WTC11 (cell line): ENCODE results near the gene MGAT3. TPM values are rescaled to one million over a fixed set of nuclear protein-coding genes. Genes with fewer than 3 reads are reported as not detected.

Experiments used
- ATAC-seq: fragments of 200-7000 bp; cut with Tn5 transposase; 2 replicates; pipeline ENCODE4 v1.10.0; 2021; ENCODE audit warnings: mild to moderate bottlenecking, moderate library complexity
- CTCF ChIA-PET: fragments of 300-600 bp; sonication (Branson Sonifier 250); formaldehyde crosslinking; loops from one replicate; lab custom pipeline; 2021; ENCODE audit warnings: antibody characterized with exemption; lab: Charles Lee
- POLR2A ChIA-PET: fragments of 350-600 bp; sonication (Branson Sonifier 250); formaldehyde crosslinking; loops from one replicate; lab custom pipeline; 2021; ENCODE audit warnings: antibody characterized with exemption; lab: Charles Lee
- DNase-seq: peaks from one replicate; pipeline ENCODE4 v3.0.0; 2021; ENCODE audit warnings: low spot score
- H3K27ac Mint-ChIP-seq: 2 replicates; pipeline ENCODE4 v1.8.0; 2021; ENCODE audit warnings: mixed read lengths
- H3K27me3 Mint-ChIP-seq: 2 replicates; pipeline ENCODE4 v1.8.0; 2021; ENCODE audit warnings: low read depth, mild to moderate bottlenecking, moderate library complexity, mixed read lengths
- H3K36me3 Mint-ChIP-seq: 2 replicates; pipeline ENCODE4 v1.8.0; 2021; ENCODE audit warnings: mixed read lengths
- H3K4me1 Mint-ChIP-seq: 2 replicates; pipeline ENCODE4 v1.8.0; 2022; ENCODE audit warnings: mixed read lengths
- H3K4me3 Mint-ChIP-seq: 2 replicates; pipeline ENCODE4 v1.8.0; 2021; ENCODE audit warnings: mild to moderate bottlenecking, moderate library complexity, mixed read lengths
- H3K9me3 Mint-ChIP-seq: 2 replicates; pipeline ENCODE4 v1.8.0; 2021; ENCODE audit warnings: mixed read lengths
- CREM ChIP-seq: sonication (generic); formaldehyde crosslinking; IDR thresholded peaks from 2 replicates; pipeline ENCODE4 v1.8.1; 2022; ENCODE audit warnings: mild to moderate bottlenecking, missing genetic modification reagents, moderate library complexity
- ETV6 ChIP-seq: sonication (generic); formaldehyde crosslinking; IDR thresholded peaks from 2 replicates; pipeline ENCODE4 v1.8.1; 2022; ENCODE audit warnings: mild to moderate bottlenecking, missing genetic modification reagents
- JUN ChIP-seq: sonication (generic); formaldehyde crosslinking; IDR thresholded peaks from 2 replicates; pipeline ENCODE4 v1.8.0; 2023; ENCODE audit warnings: mild to moderate bottlenecking, missing genetic modification reagents
- TP53 ChIP-seq: sonication (generic); formaldehyde crosslinking; IDR thresholded peaks from 2 replicates; pipeline ENCODE4 v1.8.1; 2023; ENCODE audit warnings: mild to moderate bottlenecking, missing genetic modification reagents
- ZNF232 ChIP-seq: sonication (generic); formaldehyde crosslinking; IDR thresholded peaks from 2 replicates; pipeline ENCODE4 v1.8.0; 2022; ENCODE audit warnings: mild to moderate bottlenecking, missing genetic modification reagents
- ZNF423 ChIP-seq: fragments of 250-450 bp; sonication (Bioruptor Pico); IDR thresholded peaks from 2 replicates; pipeline ENCODE4 v2.1.2; 2022; ENCODE audit warnings: mild to moderate bottlenecking, moderate library complexity
- total RNA-seq: library from RNA; stranded (reverse); gene quantifications from 3 replicates; pipeline ENCODE4 v1.2.3, GENCODE V29; 2021
- TF ChIP-seq, protein P1 (sequence below): sonication (generic); formaldehyde crosslinking; IDR thresholded peaks from 2 replicates; pipeline ENCODE4 v1.8.0; 2023; ENCODE audit warnings: mild to moderate bottlenecking, missing genetic modification reagents
- TF ChIP-seq, protein P2 (sequence below): fragments of 250-450 bp; sonication (Bioruptor Pico); IDR thresholded peaks from 2 replicates; pipeline ENCODE4 v1.9.0; 2021; ENCODE audit warnings: mild to moderate bottlenecking, borderline replicate concordance
- TF ChIP-seq, protein P3 (sequence below): fragments of 250-450 bp; sonication (Bioruptor Pico); IDR thresholded peaks from 2 replicates; pipeline ENCODE4 v2.1.2; 2022; ENCODE audit warnings: mild to moderate bottlenecking, moderate library complexity
- TF ChIP-seq, protein P4 (sequence below): sonication (generic); formaldehyde crosslinking; IDR thresholded peaks from 2 replicates; pipeline ENCODE4 v1.8.0; 2022; ENCODE audit warnings: mild to moderate bottlenecking, missing genetic modification reagents

The MGAT3 gene
- total RNA-seq, 1 experiment from 2014 or later = 11.4 TPM

DNA sequence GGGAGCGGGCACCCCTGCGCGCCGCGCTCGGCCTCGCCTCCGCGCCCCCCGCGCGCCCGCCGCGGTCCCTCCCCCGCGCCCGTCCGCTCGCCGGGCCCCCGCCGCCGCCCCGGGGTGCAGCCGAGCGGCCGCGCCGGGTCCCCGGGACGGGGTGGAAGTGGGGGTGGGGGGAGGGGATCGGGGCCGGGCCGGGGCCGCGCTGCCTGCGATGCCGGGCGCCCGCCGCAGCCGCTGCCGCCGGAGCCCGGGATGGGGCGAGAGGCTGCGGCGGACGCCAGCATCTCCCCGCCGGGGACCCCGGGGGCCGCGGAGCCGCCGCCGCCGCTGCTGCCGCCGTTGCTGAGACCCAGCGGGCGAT is 365 bp downstream of the MGAT3 start (continued):
- TF ChIP-seq, protein P1, sequence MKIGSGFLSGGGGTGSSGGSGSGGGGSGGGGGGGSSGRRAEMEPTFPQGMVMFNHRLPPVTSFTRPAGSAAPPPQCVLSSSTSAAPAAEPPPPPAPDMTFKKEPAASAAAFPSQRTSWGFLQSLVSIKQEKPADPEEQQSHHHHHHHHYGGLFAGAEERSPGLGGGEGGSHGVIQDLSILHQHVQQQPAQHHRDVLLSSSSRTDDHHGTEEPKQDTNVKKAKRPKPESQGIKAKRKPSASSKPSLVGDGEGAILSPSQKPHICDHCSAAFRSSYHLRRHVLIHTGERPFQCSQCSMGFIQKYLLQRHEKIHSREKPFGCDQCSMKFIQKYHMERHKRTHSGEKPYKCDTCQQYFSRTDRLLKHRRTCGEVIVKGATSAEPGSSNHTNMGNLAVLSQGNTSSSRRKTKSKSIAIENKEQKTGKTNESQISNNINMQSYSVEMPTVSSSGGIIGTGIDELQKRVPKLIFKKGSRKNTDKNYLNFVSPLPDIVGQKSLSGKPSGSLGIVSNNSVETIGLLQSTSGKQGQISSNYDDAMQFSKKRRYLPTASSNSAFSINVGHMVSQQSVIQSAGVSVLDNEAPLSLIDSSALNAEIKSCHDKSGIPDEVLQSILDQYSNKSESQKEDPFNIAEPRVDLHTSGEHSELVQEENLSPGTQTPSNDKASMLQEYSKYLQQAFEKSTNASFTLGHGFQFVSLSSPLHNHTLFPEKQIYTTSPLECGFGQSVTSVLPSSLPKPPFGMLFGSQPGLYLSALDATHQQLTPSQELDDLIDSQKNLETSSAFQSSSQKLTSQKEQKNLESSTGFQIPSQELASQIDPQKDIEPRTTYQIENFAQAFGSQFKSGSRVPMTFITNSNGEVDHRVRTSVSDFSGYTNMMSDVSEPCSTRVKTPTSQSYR (CRISPR knock-in tag) = no peak
- TF ChIP-seq, protein P2, sequence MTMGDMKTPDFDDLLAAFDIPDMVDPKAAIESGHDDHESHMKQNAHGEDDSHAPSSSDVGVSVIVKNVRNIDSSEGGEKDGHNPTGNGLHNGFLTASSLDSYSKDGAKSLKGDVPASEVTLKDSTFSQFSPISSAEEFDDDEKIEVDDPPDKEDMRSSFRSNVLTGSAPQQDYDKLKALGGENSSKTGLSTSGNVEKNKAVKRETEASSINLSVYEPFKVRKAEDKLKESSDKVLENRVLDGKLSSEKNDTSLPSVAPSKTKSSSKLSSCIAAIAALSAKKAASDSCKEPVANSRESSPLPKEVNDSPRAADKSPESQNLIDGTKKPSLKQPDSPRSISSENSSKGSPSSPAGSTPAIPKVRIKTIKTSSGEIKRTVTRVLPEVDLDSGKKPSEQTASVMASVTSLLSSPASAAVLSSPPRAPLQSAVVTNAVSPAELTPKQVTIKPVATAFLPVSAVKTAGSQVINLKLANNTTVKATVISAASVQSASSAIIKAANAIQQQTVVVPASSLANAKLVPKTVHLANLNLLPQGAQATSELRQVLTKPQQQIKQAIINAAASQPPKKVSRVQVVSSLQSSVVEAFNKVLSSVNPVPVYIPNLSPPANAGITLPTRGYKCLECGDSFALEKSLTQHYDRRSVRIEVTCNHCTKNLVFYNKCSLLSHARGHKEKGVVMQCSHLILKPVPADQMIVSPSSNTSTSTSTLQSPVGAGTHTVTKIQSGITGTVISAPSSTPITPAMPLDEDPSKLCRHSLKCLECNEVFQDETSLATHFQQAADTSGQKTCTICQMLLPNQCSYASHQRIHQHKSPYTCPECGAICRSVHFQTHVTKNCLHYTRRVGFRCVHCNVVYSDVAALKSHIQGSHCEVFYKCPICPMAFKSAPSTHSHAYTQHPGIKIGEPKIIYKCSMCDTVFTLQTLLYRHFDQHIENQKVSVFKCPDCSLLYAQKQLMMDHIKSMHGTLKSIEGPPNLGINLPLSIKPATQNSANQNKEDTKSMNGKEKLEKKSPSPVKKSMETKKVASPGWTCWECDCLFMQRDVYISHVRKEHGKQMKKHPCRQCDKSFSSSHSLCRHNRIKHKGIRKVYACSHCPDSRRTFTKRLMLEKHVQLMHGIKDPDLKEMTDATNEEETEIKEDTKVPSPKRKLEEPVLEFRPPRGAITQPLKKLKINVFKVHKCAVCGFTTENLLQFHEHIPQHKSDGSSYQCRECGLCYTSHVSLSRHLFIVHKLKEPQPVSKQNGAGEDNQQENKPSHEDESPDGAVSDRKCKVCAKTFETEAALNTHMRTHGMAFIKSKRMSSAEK = no peak
- no peak for TF ChIP-seq ZNF232

DNA sequence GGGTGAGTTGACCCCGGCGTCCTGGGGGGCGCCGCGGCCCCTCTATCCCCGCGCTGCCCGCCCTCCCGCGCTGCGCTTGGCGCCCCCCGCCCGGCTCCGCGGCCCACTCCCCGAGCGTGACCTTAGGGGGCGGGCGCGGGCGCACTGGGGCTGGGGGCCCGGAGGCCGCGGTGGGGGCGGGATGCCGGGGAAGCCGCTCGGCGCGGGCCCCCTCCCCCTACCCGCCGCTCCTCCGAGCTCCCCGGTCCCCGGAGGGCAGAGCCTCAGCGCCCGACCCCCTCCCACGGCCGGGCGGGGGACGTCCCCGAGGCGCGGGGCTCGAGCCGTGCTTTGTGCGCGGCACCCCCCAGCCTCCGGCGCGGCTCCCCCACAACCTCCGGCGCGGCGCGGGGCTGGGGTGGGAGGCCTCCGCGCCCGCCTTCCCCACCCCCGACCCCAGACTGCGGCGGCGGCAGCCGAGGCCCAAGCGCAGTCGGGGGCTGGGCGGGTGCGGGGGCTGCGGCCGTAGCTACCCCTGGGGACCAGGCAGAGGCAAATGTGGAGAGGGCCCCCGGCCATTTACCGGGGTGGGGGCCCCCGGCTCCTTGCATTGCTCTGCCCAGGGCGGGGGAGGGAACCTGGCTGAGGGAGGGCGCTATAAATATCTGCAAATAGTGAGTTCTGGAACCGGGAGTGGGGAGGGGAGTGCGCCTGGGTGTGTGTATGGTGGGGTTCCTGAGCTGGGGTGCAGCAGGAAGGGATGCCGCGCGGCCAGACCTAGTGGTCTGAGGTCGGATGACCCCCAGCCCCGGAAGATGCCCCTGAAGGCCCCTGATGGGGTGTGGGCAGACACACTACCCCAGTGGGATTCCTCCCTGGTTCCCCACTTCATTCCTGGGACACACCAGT is 988 bp downstream of the MGAT3 start:
- Mint-ChIP-seq H3K4me3 (peak overlapping the region; percentile 81), H3K27me3 (peaks cover 50% of the 10 kb centered on the region), H3K27ac (no peak overlapping the region), H3K36me3 (no peaks in the 10 kb centered on the region), H3K9me3 (no peaks in the 10 kb centered on the region), H3K4me1 (peaks cover 30% of the 10 kb centered on the region)
- ATAC-seq (no peak; the same call in 1 of the 2 replicates), DNase-seq (no peak)
- POLR2A ChIA-PET = no interaction called here
- 0 out of 2 replicates have a peak, but pooled peaks have one; percentile 67 for TF ChIP-seq TP53
- TF ChIP-seq JUN (CRISPR knock-in tag) = no peak
- CTCF ChIA-PET = interaction anchor here (0.7 to 1.3 kb wide), 7 partner anchors 12 to 71 kb away, joined by 3 to 4 read pairs (median 3); no protein-coding TSS in a partner anchor

DNA sequence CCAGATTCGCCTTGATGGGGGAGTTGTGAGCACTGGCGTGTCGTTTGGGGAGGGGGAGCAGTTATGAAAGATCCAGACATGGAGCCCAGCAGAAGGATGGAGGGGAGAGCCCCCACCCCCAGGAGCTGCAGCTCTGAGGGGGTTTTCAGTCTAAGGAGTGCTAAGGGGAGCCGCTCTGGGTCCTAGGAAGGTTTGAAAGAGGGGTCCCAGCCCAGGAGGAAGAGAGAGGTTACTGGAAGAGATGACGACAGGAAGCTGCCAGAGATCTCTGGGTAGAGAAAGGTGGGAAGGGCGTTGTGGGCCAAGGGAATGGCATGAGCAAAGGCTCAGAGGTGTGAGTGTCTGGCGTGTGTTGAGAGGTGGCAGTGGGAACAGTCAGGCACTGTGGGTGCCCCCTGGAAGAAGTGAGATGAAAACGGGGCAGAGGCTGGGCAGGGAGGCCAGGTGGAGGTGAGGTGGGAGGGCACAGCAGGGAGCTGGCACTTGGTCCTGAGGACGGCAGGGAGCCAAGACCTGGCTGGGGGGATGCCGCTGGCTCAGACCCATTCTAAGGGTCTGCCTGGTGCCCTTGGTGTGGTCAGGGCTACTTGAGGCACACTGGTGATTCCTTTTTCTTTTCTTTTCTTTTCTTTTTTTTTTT is 1.8 kb downstream of the MGAT3 start:
- Mint-ChIP-seq H3K4me1 (peaks cover 27% of the 10 kb centered on the region), H3K36me3 (no peaks in the 10 kb centered on the region), H3K27ac (no peak overlapping the region), H3K27me3 (peaks cover 50% of the 10 kb centered on the region), H3K9me3 (no peaks in the 10 kb centered on the region), H3K4me3 (peak overlapping the region; percentile 81)
- TF ChIP-seq ETV6 = no peak
- TF ChIP-seq, protein P3, sequence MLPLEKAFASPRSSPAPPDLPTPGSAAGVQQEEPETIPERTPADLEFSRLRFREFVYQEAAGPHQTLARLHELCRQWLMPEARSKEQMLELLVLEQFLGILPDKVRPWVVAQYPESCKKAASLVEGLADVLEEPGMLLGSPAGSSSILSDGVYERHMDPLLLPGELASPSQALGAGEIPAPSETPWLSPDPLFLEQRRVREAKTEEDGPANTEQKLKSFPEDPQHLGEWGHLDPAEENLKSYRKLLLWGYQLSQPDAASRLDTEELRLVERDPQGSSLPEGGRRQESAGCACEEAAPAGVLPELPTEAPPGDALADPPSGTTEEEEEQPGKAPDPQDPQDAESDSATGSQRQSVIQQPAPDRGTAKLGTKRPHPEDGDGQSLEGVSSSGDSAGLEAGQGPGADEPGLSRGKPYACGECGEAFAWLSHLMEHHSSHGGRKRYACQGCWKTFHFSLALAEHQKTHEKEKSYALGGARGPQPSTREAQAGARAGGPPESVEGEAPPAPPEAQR = no peak
- TF ChIP-seq ZNF423 = no peak
- ChIA-PET CTCF (interaction anchor here (0.7 to 1.3 kb wide), 4 partner anchors 12 to 70 kb away, joined by 3 to 4 read pairs (median 3); no protein-coding TSS in a partner anchor), POLR2A (no interaction called here)
- DNase-seq (no peak), ATAC-seq (no peak)

DNA sequence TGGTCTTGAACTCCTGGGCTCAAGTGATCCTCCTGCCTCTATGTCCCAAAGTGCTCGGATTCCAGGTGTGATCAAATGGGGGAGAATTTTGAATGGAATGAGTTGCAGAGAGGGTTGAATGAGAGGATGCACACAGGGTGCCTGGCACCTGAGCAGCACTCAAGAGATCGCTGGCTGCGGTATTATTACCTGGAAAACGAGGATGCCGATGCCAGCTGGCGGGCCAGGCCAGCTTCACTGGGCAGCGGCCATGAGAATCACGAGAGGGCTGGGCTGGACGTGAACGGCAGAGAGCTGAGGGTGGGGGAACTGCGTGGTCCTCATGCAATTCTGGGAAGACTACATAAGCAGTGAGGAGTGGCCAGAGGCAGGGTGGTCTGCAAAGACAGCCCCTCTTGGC is 2.9 kb downstream of the MGAT3 start:
- Mint-ChIP-seq H3K4me1 (peaks cover 16% of the 10 kb centered on the region), H3K27me3 (peaks cover 42% of the 10 kb centered on the region), H3K27ac (no peak overlapping the region), H3K4me3 (peak overlapping the region; percentile 12), H3K9me3 (no peaks in the 10 kb centered on the region), H3K36me3 (no peaks in the 10 kb centered on the region)
- ATAC-seq = no peak
- DNase-seq = no peak
- ChIA-PET CTCF (interaction anchor here (0.6 to 1.2 kb wide), 2 partner anchors 13 to 26 kb away, joined by 3 read pairs; no protein-coding TSS in a partner anchor), POLR2A (no interaction called here)
- TF ChIP-seq CREM = no peak
- TF ChIP-seq, protein P3 = no peak
- TF ChIP-seq, protein P1 (CRISPR knock-in tag) = no peak
- TF ChIP-seq, protein P4, sequence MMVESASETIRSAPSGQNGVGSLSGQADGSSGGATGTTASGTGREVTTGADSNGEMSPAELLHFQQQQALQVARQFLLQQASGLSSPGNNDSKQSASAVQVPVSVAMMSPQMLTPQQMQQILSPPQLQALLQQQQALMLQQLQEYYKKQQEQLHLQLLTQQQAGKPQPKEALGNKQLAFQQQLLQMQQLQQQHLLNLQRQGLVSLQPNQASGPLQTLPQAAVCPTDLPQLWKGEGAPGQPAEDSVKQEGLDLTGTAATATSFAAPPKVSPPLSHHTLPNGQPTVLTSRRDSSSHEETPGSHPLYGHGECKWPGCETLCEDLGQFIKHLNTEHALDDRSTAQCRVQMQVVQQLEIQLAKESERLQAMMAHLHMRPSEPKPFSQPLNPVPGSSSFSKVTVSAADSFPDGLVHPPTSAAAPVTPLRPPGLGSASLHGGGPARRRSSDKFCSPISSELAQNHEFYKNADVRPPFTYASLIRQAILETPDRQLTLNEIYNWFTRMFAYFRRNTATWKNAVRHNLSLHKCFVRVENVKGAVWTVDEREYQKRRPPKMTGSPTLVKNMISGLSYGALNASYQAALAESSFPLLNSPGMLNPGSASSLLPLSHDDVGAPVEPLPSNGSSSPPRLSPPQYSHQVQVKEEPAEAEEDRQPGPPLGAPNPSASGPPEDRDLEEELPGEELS (CRISPR knock-in tag) = no peak
